ENCODE measurements around the gene GARS1. TPM values are rescaled to one million over a fixed set of nuclear protein-coding genes. Genes with fewer than 3 reads are reported as not detected.

The GARS1 gene
- total RNA-seq, 2 experiments from 2014 or later: 338 to 354 TPM

GRCh38 chr7:30598121-30598876, 3.6 kb downstream of the GARS1 start:
- DNase-seq: no peak
- H3K4me1 Mint-ChIP-seq (ENCODE audit: low read depth): peaks cover 48% of the 10 kb centered on the region
- H3K9me3 Mint-ChIP-seq: no peaks in the 10 kb centered on the region
- peaks cover 72% of the 10 kb centered on the region for H3K36me3 Mint-ChIP-seq (ENCODE audit: low read depth)
- ChIA-PET POLR2A (interaction anchor here (1.3 to 2.5 kb wide), 3 partner anchors 14 to 34 kb away, joined by 3 to 10 read pairs (median 4); no protein-coding TSS in a partner anchor), CTCF (interaction anchor here (1.1 kb wide), 1 partner anchor 17 kb away, joined by 3 read pairs; no protein-coding TSS in a partner anchor)
- no peaks in the 10 kb centered on the region for H3K27me3 Mint-ChIP-seq
- H3K4me3 Mint-ChIP-seq: peak overlapping the region; percentile 54
- intact Hi-C loops (cut with micrococcal nuclease): no loop called here
- H3K27ac Mint-ChIP-seq: peak overlapping the region; percentile 16
- TF ChIP-seq CTCF (IDR thresholded peaks at IDR 0.05): no peak
- no peak for ATAC-seq

- no peak for DNase-seq
- no peaks in the 10 kb centered on the region for H3K27me3 Mint-ChIP-seq
- H3K27ac Mint-ChIP-seq: no peak overlapping the region
- H3K9me3 Mint-ChIP-seq: no peaks in the 10 kb centered on the region
- intact Hi-C loops (cut with micrococcal nuclease): no loop called here
- POLR2A ChIA-PET: interaction anchor here (1.0 to 3.0 kb wide), 3 partner anchors 9 to 24 kb away, joined by 3 to 14 read pairs (median 6); no protein-coding TSS in a partner anchor
- ATAC-seq: no peak
- H3K4me3 Mint-ChIP-seq: no peak overlapping the region
- H3K4me1 Mint-ChIP-seq (ENCODE audit: low read depth): peaks cover 42% of the 10 kb centered on the region
- TF ChIP-seq CTCF (IDR thresholded peaks at IDR 0.05): no peak
- CTCF ChIA-PET: interaction anchor here (0.6 to 1.6 kb wide), 4 partner anchors 10 to 135 kb away, joined by 3 to 6 read pairs (median 4); no protein-coding TSS in a partner anchor
- H3K36me3 Mint-ChIP-seq (ENCODE audit: low read depth): peaks cover 79% of the 10 kb centered on the region
Measured at GRCh38 chr7:30604901-30605300, 10.2 kb downstream of the GARS1 start.

- no peak for ATAC-seq
- Mint-ChIP-seq H3K27ac (no peak overlapping the region), H3K36me3 (ENCODE audit: low read depth) (peaks cover 76% of the 10 kb centered on the region), H3K27me3 (no peaks in the 10 kb centered on the region), H3K9me3 (no peaks in the 10 kb centered on the region), H3K4me1 (ENCODE audit: low read depth) (peaks cover 38% of the 10 kb centered on the region), H3K4me3 (no peak overlapping the region)
- DNase-seq: no peak
- intact Hi-C loops (cut with micrococcal nuclease): no loop called here
- TF ChIP-seq CTCF (IDR thresholded peaks at IDR 0.05): no peak
- ChIA-PET POLR2A (interaction anchor here (1.0 to 3.0 kb wide), 3 partner anchors 8 to 12 kb away, joined by 4 to 14 read pairs (median 7); no protein-coding TSS in a partner anchor), CTCF (no interaction called here)
Measured at GRCh38 chr7:30605832-30606231, 11.2 kb downstream of the GARS1 start.

GRCh38 chr7:30612658-30613265, 18.1 kb downstream of the GARS1 start:
- no peaks in the 10 kb centered on the region for H3K9me3 Mint-ChIP-seq
- no peak for TF ChIP-seq CTCF (IDR thresholded peaks at IDR 0.05)
- intact Hi-C loops (cut with micrococcal nuclease): no loop called here
- peaks cover 39% of the 10 kb centered on the region for H3K4me1 Mint-ChIP-seq (ENCODE audit: low read depth)
- POLR2A ChIA-PET: interaction anchor here (1.0 to 3.1 kb wide), 5 partner anchors 8 to 19 kb away, joined by 3 to 14 read pairs (median 7); no protein-coding TSS in a partner anchor
- peaks cover 82% of the 10 kb centered on the region for H3K36me3 Mint-ChIP-seq (ENCODE audit: low read depth)
- ATAC-seq: peak; percentile 64
- CTCF ChIA-PET: interaction anchor here (0.7 to 1.7 kb wide), 3 partner anchors 15 to 127 kb away, joined by 3 to 5 read pairs (median 4); no protein-coding TSS in a partner anchor
- H3K4me3 Mint-ChIP-seq: no peak overlapping the region
- peak overlapping the region; percentile 69 for H3K27ac Mint-ChIP-seq
- no peaks in the 10 kb centered on the region for H3K27me3 Mint-ChIP-seq
- DNase-seq: peak; percentile 44
